GM21381 (cell line): ENCODE data around the gene ZNF639.
"Not testable (repeated sequence)": the region's sequence is repeated elsewhere in the genome, so short reads cannot be mapped to it uniquely, and the experiment has no call there.

Experiments
- ATAC-seq: cut with Tn5 transposase; IDR thresholded peaks from one replicate; pipeline ENCODE4 v1.9.1; 2021; ENCODE audit warnings: mild to moderate bottlenecking, moderate library complexity; ENCODE audit not compliant: unreplicated experiment

ZNF639 gene

GRCh38 chr3:179322286-179323196 lies at the start of gene ZNF639:
Gene ZNF639 (plus strand): TSS chr3:179323031. CDS start chr3:179328294, 5,263 bp downstream.
- ATAC-seq = peak; percentile 72

DNA sequence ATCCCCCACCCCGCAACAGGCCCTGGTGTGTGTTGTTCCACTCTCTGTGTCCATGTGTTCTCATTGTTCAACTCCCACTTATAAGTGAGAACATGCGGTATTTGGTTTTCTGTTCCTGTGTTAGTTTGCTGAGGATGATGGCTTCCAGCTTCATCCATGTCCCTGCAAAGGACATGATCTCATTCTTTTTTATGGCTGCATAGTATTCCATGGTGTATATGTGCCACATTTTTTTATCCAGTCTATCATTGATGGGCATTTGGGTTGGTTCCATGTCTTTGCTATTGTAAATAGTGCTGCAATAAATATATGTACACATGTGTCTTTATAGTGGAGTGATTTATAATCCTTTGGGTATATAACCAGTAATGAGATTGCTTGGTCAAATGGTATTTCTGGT lies 48.4 kb upstream of the ZNF639 start:
- ATAC-seq = not testable (repeated sequence)

GRCh38 chr3:179276001-179276400 lies 46.8 kb upstream of the ZNF639 start:
- no peak for ATAC-seq

DNA sequence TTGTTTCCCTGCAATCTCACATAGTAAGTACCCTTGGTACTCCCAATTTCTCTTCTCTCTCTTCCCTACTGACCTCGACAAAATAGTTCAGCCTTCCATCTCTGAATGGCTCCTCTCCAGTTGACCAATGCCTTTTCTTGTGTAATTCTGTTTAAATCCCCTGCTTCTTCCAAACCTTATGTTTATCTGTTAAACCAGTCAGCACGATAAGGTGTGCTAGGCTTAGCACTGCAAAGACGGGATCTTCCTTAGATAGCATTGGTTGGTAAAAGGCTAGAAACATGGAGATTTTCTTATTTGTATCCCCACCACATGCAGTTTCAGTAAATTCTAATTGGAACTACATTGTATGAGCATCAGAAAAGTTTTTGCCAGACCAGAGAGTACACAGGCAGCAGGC lies 46.1 kb upstream of the ZNF639 start:
- no peak for ATAC-seq

GRCh38 chr3:179278151-179278550 lies 44.7 kb upstream of the ZNF639 start:
- ATAC-seq = no peak

- no peak for ATAC-seq
These were observed 43.7 kb upstream of the ZNF639 start for GRCh38 chr3:179278932-179279693.

- no peak for ATAC-seq
These were observed 43.0 kb upstream of the ZNF639 start for GRCh38 chr3:179279837-179280236.

DNA sequence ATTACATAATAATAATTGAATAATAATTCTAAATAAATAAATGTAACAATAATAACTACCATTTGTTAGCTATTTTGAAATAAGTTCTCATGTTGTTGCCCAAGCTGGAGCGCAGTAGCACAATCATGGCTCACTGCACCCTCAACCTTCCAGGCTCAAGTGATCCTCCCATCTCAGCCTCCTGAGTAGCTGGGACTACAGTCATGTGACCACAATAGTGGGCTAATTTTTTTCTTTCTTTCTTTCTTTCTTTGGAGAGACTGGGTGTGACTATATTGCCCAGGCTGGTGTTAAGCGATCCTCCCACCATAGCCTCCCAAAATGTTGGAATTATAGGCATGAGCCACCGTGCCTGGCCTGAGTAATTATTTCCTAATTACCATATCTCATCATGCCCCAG lies 41.0 kb upstream of the ZNF639 start:
- ATAC-seq = no peak

DNA sequence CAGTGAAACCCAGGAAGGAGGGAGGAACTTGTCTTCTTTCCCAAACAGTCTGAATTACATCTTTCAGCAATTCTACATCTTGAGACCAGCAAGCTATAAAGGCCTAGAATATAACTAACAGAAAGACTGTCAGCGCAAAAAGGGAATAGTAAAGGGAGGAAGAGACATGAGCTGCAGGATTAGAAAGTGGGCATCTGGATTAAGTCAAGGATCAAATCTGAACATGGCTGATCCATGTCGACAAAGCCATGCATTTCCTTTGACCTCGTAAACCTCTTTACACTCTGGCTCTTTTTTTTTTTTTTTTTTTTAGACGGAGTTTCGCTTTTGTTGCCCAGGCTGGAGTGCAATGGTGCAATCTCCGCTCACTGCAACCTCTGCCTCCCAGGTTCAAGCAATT lies 36.5 kb upstream of the ZNF639 start:
- ATAC-seq = no peak

DNA sequence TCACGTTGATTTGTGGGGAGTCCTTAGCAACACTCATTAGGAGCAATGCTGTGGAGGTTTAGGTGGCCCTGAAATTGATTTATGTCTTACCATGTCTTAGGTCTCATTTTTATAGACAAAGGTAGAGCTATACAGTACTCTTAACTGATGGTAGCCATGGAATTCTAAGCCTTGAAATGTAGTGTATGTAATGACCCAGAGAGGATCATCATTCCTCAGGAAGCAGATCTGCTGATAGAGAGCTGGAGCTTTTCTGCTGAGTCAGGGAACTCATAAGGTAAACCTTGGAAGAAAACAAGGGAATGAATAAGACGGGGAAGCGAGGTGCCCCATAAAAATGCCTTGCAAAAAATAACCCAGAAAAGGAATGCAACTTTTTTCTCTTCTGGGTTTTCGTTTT lies 34.0 kb upstream of the ZNF639 start:
- ATAC-seq = no peak

- ATAC-seq = no peak
These were observed 33.5 kb upstream of the ZNF639 start for GRCh38 chr3:179289295-179289694.

- no peak for ATAC-seq
These were observed 30.4 kb upstream of the ZNF639 start for GRCh38 chr3:179292450-179292849.

GRCh38 chr3:179297971-179298725 lies 24.7 kb upstream of the ZNF639 start:
- no peak for ATAC-seq

DNA sequence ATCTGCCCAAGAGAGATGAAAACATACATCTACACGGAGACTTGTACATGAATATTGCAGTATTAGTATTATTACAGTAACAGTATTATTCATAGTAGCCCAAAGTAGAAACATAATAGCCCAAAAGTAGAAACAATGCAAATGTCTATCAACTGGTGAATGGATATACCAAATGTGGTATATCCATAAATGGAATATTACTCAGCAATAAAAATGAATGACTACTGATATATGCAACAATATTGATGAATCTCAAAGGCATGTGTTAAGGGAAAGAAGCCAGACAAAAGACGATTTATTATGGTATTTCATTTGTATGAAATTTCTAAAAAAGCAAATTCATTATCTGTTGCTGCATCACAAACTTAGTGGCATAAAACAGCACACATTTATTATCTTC lies 23.5 kb upstream of the ZNF639 start:
- ATAC-seq = no peak

DNA sequence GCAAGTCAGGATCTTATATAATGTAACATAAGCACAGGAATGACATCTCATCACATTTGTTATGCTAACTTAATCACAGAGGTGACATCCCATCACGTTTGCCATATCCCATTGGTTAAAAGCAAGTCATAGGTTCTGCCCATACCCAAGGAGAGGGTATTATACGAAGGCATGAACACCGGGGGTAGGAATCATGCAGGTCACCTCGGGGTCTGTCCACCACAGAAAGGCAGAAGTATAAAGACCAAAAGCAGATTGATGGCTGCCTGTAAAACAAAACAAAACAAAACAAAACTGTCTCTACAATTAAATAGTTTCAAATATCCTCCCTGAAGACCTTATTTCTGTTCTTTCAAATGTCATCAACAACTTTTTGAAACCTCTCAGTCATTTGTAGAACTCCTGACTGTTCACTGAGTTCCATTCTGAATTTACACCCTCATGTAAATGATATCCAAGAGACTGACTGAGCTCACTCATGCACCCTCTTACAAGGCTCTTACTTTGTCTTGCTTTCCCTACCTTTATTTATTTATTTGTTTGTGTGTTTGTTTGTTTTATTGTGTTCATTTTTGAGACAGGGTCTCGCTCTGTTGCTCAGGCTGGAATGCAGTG lies 22.7 kb upstream of the ZNF639 start:
- no peak for ATAC-seq

GRCh38 chr3:179301645-179302044 lies 21.2 kb upstream of the ZNF639 start:
- no peak for ATAC-seq

GRCh38 chr3:179302111-179302510 lies 20.7 kb upstream of the ZNF639 start:
- no peak for ATAC-seq

- ATAC-seq = no peak
These were observed 18.2 kb upstream of the ZNF639 start for GRCh38 chr3:179304605-179305004.

- ATAC-seq = not testable (repeated sequence)
These were observed 15.5 kb upstream of the ZNF639 start for GRCh38 chr3:179307362-179307761.

GRCh38 chr3:179308001-179308400 lies 14.8 kb upstream of the ZNF639 start:
- ATAC-seq = no peak
